GM12878 (cell line): ENCODE results near the gene PRR7. TPM values are rescaled to one million over a fixed set of nuclear protein-coding genes. Genes with fewer than 3 reads are reported as not detected.

Experiments used
- ATAC-seq: fragments of 200-7000 bp; cut with Tn5 transposase; 3 replicates; pipeline ENCODE4 v1.9.1; 2020; ENCODE audit warnings: mild to moderate bottlenecking, moderate library complexity
- BruUV-seq: library from RNA; stranded (reverse); fragments of 400-500 nt; replicated peaks from 2 replicates; lab custom pipeline; 2021; lab: Mats Ljungman, UMichigan
- CTCF ChIA-PET: fragments of 300-600 bp; sonication (Branson Sonifier 250); formaldehyde crosslinking; extraction: SDS; loops from one replicate; lab custom pipeline; 2021; ENCODE audit warnings: inconsistent platforms; lab: Yijun Ruan, JAX
- POLR2A ChIA-PET: fragments of 350-600 bp; formaldehyde crosslinking; extraction: SDS; loops from one replicate; lab custom pipeline; 2021; ENCODE audit warnings: inconsistent platforms; lab: Charles Lee
- RAD21 ChIA-PET: fragments of 300-600 bp; sonication (Branson Sonifier 250); formaldehyde crosslinking; loops from one replicate; lab custom pipeline; 2023; ENCODE audit warnings: antibody characterized with exemption; ENCODE audit not compliant: unreplicated experiment; lab: Charles Lee
- SMC1A ChIA-PET: fragments of 300-600 bp; sonication (Branson Sonifier 250); formaldehyde crosslinking; loops from one replicate; lab custom pipeline; 2023; ENCODE audit not compliant: unreplicated experiment, uncharacterized antibody; lab: Charles Lee
- DNase-seq: peaks from one replicate; pipeline ENCODE4 v3.0.0-alpha.2; 2011; ENCODE audit warnings: low read depth, low spot score
- FAIRE-seq: peaks from 3 replicates; lab custom pipeline; 2011; peaks lifted over from hg19 to GRCh38; lab: Jason Lieb, UNC
- H2AFZ ChIP-seq: 2 replicates; pipeline ENCODE4 v1.6.0; 2011; ENCODE audit warnings: low read depth, low read length, control low read depth; ENCODE audit not compliant: control insufficient read depth
- H3K27ac ChIP-seq: 2 replicates; pipeline ENCODE4 v1.5.1; 2011; ENCODE audit warnings: control low read depth; ENCODE audit not compliant: control insufficient read depth, insufficient read depth
- H3K27me3 ChIP-seq, 2 experiments: replicated peaks in 1 of 2; 2 replicates each; pipeline versions ENCODE4 v1.6.0 to v1.6.1; 2011; ENCODE audit warnings: low read length in 1 of 2; ENCODE audit not compliant: control insufficient read depth in 2 of 2, insufficient read depth in 2 of 2
- H3K36me3 ChIP-seq, 2 experiments: 2 replicates each; pipeline ENCODE4 v1.5.1; 2011; ENCODE audit warnings: low read length in 1 of 2; ENCODE audit not compliant: control insufficient read depth in 2 of 2, insufficient read depth in 2 of 2
- H3K4me1 ChIP-seq: 2 replicates; pipeline ENCODE4 v1.6.1; 2011; ENCODE audit warnings: mild to moderate bottlenecking, low read length, moderate library complexity, mixed read lengths; ENCODE audit not compliant: control insufficient read depth, insufficient read depth
- H3K4me2 ChIP-seq: 2 replicates; pipeline ENCODE4 v1.6.0; 2011; ENCODE audit warnings: control low read depth; ENCODE audit not compliant: control insufficient read depth, insufficient read depth
- H3K4me3 ChIP-seq: fragments of 200-600 bp; sonication (generic); 2 replicates; pipeline ENCODE4 v1.5.1; 2016
- H3K79me2 ChIP-seq: 2 replicates; pipeline ENCODE4 v1.6.0; 2011; ENCODE audit warnings: low read length; ENCODE audit not compliant: control insufficient read depth, insufficient read depth
- H3K9ac ChIP-seq: 2 replicates; pipeline ENCODE4 v1.8.0; 2011; ENCODE audit warnings: low read length, control low read depth, mixed read lengths; ENCODE audit not compliant: control insufficient read depth, insufficient read depth
- H3K9me3 ChIP-seq: replicated peaks from 3 replicates; pipeline ENCODE4 v1.5.1; 2011; ENCODE audit warnings: mild to moderate bottlenecking, low read length; ENCODE audit not compliant: control insufficient read depth, insufficient read depth
- H4K20me1 ChIP-seq: 2 replicates; pipeline ENCODE4 v1.6.0; 2011; ENCODE audit not compliant: control insufficient read depth, insufficient read depth
- CTCF ChIP-seq, 3 experiments: IDR thresholded peaks in 2 of 3; conservative IDR thresholded peaks in 1 of 3; 2 replicates each; pipeline ENCODE4 v1.5.1; 2011; ENCODE audit warnings: low read depth in 3 of 3, low read length in 3 of 3, mild to moderate bottlenecking in 3 of 3, control low read depth in 2 of 3, moderate library complexity in 2 of 3, inconsistent platforms in 1 of 3, mixed read lengths in 1 of 3; ENCODE audit not compliant: control insufficient read depth in 2 of 3, insufficient read depth in 1 of 3; ENCODE audit errors: extremely low read depth in 1 of 3
- NR2F1 ChIP-seq: fragments of 450-650 bp; conservative IDR thresholded peaks from 2 replicates; pipeline ENCODE4 v1.6.1; 2017; ENCODE audit warnings: mild to moderate bottlenecking
- ZNF384 ChIP-seq: IDR thresholded peaks from 2 replicates; pipeline ENCODE4 v1.6.1; 2012; ENCODE audit warnings: low read depth, mild to moderate bottlenecking, low read length, improper control_type of control experiment, borderline replicate concordance
- WGBS: methylation state at CpG from one replicate; pipeline ENCODE4 v1.1.6; 2016; ENCODE audit warnings: low lambda C conversion rate; ENCODE audit not compliant: insufficient replicate concordance, insufficient coverage; ENCODE audit errors: missing lambda C conversion rate; 5-methylcytosine and 5-hydroxymethylcytosine counted together
- in situ Hi-C: fragments of 300-500 bp; cut with MboI; formaldehyde crosslinking; loops from 9 replicates; pipeline ENCODE4 v1.14.3; 2018; ENCODE audit warnings: mixed read lengths
- intact Hi-C: fragments of 100-400 bp; cut with micrococcal nuclease; formaldehyde crosslinking; loops from one replicate; pipeline ENCODE4 v1.14.2; 2022; ENCODE audit not compliant: unreplicated experiment
- polyA plus RNA-seq, 11 experiments: library from polyadenylated mRNA; depleted of rRNA in 4 of 11; unstranded in 6 of 11; stranded (reverse) in 5 of 11; fragments of >200 nt; fragmentation: Nextera tagmentation in 4 of 11; fragmentation: Illumina TruSeq in 1 of 11; extraction: Ambion mirVana in 4 of 11; extraction: Trizol in 1 of 11; gene quantifications; 1 replicate in 1 of 11; 2 replicates in 10 of 11; pipeline versions ENCODE4 v1.2.1 to v1.2.3, GENCODE V29; 2011 to 2016; ENCODE audit warnings: inconsistent platforms in 2 of 11, missing spikeins in 2 of 11, low read depth in 1 of 11
- total RNA-seq, 4 experiments: library from RNA; depleted of rRNA in 3 of 4; stranded (reverse); fragments of >200 nt in 3 of 4; fragmentation: Illumina TruSeq in 1 of 4; extraction: Trizol in 1 of 4; gene quantifications; 2 replicates each; pipeline versions ENCODE4 v1.2.1 to v1.2.3, GENCODE V29; 2013 to 2021

PRR7 gene
- total and polyA plus RNA-seq, 10 of the 15 experiments (the other 5 are each of a cell fraction or from before 2014, with no cell fraction given): 0.09 to 18.8 (median 4.6) TPM; not detected in 2

- POLR2A ChIA-PET: interaction anchor here (0.6 kb wide), 1 partner anchor 23 kb away, joined by 3 read pairs; no protein-coding TSS in a partner anchor
- FAIRE-seq (no peak), DNase-seq (no peak), ATAC-seq (peak; percentile 51)
- Histone ChIP-seq H3K4me3 (no peak overlapping the region), H3K4me2 (no peak overlapping the region), H3K9me3 (no peaks in the 10 kb centered on the region), H3K27me3 (no peaks in the 10 kb centered on the region), H3K27ac (no peak overlapping the region), H3K79me2 (no peaks in the 10 kb centered on the region), H3K36me3 (peaks cover 0 to 6% of the 10 kb centered on the region in 2 experiments; a peak in 2 of 4 replicates), H3K9ac (no peak overlapping the region), H3K4me1 (peaks cover 5% of the 10 kb centered on the region), H2AFZ (no peak overlapping the region), H4K20me1 (no peaks in the 10 kb centered on the region)
- RAD21 ChIA-PET: interaction anchor here (0.5 kb wide), 1 partner anchor 14 kb away, joined by 3 read pairs; no protein-coding TSS in a partner anchor
- intact Hi-C loops (no loop called here), in situ Hi-C loops (no loop called here)
- TF ChIP-seq NR2F1: 0 out of 2 replicates have a peak, but pooled peaks have one; percentile 22
- TF ChIP-seq ZNF384: no peak
- 0 out of 6 replicates have a peak, but pooled peaks of 2 of the 3 experiments have one; percentile 7 to 18 for TF ChIP-seq CTCF (IDR thresholded peaks at IDR 0.05 in 2 of 3, conservative IDR thresholded peaks at IDR 0.05 in 1 of 3; ENCODE audit: control insufficient read depth in 2 of 3, extremely low read depth in 1 of 3, insufficient read depth in 1 of 3, low read depth in 3 of 3, low read length in 3 of 3)
- 94% methylated on average over 24 of the region's 26 CpGs for WGBS
- SMC1A ChIA-PET: no interaction called here
- BruUV-seq: no TSS peak
- CTCF ChIA-PET: interaction anchor here (0.7 to 2.0 kb wide), 2 partner anchors 10 to 99 kb away, joined by 3 to 5 read pairs; no protein-coding TSS in a partner anchor
Measured at GRCh38 chr5:177489119-177489716, 42.6 kb downstream of the PRR7 start.
